Measurements from ENCODE around the gene DUSP15.

DNA sequence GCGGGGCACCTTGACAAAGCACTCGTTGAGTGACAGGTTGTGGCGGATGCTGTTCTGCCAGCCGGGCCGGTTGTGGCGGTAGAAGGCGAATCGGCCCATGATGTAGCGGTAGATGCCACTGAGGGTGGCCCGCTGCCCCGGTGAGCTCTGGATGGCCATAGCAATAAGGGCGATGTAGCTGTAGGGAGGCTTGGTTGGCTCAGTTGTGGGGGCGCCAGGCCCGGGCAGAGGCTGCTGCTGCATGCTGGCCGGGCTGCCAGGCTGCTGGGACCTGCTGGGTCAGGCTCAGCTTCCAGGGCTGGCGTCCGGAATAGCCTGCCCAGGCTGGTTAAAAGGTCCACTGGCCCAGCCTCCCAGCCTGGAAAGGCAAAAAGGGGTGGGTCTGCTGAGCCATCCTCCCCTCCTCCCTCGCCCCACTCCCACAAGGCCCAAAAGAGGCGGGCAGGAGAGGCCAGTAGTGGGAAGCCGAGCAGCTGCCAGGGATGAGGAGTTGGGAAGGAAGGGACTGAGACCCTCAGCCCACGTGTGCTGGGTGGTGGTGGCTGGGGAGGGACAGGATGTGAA, 24.9 kb downstream of the DUSP15 start, which contains the start of gene FOXS1:
- no peak for TF ChIP-seq YY1 (IDR thresholded peaks at IDR 0.05; ENCODE audit: borderline replicate concordance in 1 of 3, control insufficient read depth in 1 of 3, extremely low read depth in 1 of 3, insufficient read depth in 3 of 3, insufficient read length in 1 of 3, insufficient replicate concordance in 2 of 3, low read depth in 1 of 3, low read length in 2 of 3)
- TF ChIP-seq KLF6 (CRISPR knock-in tag; IDR thresholded peaks at IDR 0.05; ENCODE audit: borderline replicate concordance): no peak
- TF ChIP-seq POLR2A (conservative IDR thresholded peaks at IDR 0.05): no peak
- TF ChIP-seq, protein P1, sequence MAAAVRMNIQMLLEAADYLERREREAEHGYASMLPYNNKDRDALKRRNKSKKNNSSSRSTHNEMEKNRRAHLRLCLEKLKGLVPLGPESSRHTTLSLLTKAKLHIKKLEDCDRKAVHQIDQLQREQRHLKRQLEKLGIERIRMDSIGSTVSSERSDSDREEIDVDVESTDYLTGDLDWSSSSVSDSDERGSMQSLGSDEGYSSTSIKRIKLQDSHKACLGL (CRISPR knock-in tag; IDR thresholded peaks at IDR 0.05; ENCODE audit: borderline replicate concordance, poor library complexity, severe bottlenecking): no peak
- no peak for TF ChIP-seq IRF2 (CRISPR knock-in tag; IDR thresholded peaks at IDR 0.05)
- TF ChIP-seq TAF1 (IDR thresholded peaks at IDR 0.05; ENCODE audit: control insufficient read depth, extremely low read depth, insufficient read depth, low read length, severe bottlenecking): no peak
- TF ChIP-seq, protein P2, sequence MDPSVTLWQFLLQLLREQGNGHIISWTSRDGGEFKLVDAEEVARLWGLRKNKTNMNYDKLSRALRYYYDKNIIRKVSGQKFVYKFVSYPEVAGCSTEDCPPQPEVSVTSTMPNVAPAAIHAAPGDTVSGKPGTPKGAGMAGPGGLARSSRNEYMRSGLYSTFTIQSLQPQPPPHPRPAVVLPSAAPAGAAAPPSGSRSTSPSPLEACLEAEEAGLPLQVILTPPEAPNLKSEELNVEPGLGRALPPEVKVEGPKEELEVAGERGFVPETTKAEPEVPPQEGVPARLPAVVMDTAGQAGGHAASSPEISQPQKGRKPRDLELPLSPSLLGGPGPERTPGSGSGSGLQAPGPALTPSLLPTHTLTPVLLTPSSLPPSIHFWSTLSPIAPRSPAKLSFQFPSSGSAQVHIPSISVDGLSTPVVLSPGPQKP (CRISPR knock-in tag; IDR thresholded peaks at IDR 0.05): no peak
- no peak for TF ChIP-seq HSF4 (CRISPR knock-in tag; IDR thresholded peaks at IDR 0.05; ENCODE audit: borderline replicate concordance)
